AG09309 (cell line): ENCODE results near the gene EIF4G3.
"Not testable (repeated sequence)": the region's sequence is repeated elsewhere in the genome, so short reads cannot be mapped to it uniquely, and the experiment has no call there.

Experiments
- DNase-seq: peaks from one replicate; pipeline ENCODE4 v3.0.0-alpha.2; 2010; ENCODE audit warnings: low read depth
- H3K4me3 ChIP-seq: 2 replicates; pipeline ENCODE4 v1.5.1; 2011; ENCODE audit warnings: mild to moderate bottlenecking, low read depth, low read length, moderate library complexity; ENCODE audit not compliant: control insufficient read depth
- TF ChIP-seq, protein P1 (sequence below): IDR thresholded peaks from 2 replicates; pipeline ENCODE4 v1.5.1; 2011; ENCODE audit warnings: mild to moderate bottlenecking, low read depth, low read length, inconsistent platforms; ENCODE audit not compliant: insufficient read depth, control insufficient read depth; ENCODE audit errors: missing control alignments

EIF4G3 gene

DNA sequence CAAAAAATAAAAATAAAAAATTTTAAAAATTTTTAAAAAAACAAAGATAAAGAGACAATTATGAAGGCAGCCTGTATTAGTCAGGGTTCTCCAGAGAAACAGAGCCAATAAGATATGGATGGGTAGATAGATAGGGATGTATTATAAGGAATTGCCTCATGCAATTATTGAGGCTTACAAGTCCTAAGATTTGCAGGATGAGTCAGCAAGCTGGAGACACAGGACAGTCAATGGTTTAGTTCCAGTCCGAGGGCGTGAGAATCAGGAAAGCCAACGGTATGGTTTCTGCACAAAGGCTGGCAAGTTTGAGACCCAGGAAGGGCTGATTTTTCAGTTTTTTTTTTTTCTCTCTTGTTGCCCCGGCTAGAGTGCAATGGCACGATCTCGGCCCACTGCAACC lies 24.1 kb upstream of the EIF4G3 start:
- no peak for DNase-seq
- TF ChIP-seq, protein P1, sequence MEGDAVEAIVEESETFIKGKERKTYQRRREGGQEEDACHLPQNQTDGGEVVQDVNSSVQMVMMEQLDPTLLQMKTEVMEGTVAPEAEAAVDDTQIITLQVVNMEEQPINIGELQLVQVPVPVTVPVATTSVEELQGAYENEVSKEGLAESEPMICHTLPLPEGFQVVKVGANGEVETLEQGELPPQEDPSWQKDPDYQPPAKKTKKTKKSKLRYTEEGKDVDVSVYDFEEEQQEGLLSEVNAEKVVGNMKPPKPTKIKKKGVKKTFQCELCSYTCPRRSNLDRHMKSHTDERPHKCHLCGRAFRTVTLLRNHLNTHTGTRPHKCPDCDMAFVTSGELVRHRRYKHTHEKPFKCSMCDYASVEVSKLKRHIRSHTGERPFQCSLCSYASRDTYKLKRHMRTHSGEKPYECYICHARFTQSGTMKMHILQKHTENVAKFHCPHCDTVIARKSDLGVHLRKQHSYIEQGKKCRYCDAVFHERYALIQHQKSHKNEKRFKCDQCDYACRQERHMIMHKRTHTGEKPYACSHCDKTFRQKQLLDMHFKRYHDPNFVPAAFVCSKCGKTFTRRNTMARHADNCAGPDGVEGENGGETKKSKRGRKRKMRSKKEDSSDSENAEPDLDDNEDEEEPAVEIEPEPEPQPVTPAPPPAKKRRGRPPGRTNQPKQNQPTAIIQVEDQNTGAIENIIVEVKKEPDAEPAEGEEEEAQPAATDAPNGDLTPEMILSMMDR = no peak
- H3K4me3 ChIP-seq = no peak overlapping the region

DNA sequence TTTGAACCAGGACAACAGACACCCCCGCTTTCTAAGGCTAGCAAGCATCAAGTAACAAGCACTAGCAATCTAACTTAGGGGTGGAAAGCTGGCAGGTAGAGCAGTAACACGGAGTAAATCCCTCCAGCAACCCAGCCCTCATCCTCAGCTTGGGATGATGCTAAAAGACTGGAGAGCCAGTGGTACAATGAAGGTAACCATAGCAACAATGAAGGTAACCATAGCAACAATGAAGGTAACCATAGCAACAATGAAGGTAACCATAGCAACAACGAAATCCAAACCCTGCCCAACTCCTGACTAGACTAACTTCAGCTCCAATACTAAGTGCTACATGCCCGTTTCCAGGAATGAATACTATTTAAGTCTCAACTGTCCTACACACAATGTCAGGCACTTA lies 22.2 kb upstream of the EIF4G3 start:
- no peak overlapping the region for H3K4me3 ChIP-seq
- no peak for DNase-seq
- TF ChIP-seq, protein P1 = no peak

DNA sequence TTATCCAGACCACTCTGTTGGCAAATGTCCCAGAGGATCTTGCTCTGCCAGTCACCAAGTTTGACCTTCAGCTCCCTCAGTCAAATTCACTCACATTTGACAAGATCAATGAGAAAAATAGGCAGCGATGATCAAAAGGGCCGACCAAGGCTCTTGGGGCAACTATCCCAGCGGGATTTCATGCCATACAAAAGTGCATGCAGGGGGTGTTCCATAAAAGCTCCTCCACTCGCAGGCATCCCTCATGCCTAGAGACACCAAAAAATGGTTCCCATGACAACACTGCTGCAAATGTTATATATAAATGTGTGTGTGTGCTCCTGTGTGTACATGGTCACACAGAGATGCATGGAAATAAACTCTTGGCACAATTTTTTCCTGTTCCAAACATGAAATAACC lies 16.2 kb upstream of the EIF4G3 start:
- no peak for DNase-seq
- TF ChIP-seq, protein P1 = no peak
- H3K4me3 ChIP-seq = no peak overlapping the region

DNA sequence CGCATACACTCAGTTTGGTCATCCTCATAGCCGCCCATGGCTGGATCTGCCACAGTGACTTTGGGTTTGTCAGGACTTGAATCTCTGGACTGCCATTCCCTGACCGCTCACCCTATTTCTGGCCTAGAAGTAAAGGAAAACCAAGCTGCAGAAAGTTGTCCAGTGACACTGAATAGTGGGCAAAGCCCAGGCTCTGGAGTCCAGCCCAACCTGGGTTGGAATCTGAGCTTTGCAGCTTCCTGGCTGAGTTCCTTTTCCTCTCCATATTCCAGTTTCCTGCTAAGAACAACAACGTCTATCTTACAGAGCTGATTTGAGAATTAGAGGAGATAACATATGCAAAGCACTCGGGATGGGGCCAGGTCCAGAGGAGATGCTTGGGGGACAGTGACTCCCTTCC lies 15.6 kb upstream of the EIF4G3 start:
- no peak for DNase-seq
- TF ChIP-seq, protein P1 = no peak
- no peak overlapping the region for H3K4me3 ChIP-seq

DNA sequence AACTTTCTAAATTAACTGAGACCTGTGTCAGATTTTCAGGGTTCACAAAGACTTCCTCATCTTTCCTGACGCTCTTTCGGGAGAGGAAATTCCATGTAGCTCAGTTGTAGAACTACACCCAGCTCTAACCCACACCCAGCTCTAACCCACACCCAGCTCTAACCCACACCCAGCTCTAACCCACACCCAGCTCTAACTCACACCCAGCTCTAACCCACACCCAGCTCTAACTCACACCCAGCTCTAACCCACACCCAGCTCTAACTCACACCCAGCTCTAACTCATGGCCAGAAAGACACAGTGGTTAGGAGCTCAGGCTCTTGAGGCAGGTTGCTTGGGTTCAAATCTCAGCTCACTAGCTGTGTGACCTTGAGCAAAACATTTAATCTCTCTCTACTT lies 14.1 kb upstream of the EIF4G3 start:
- not testable (repeated sequence) for H3K4me3 ChIP-seq, DNase-seq

DNA sequence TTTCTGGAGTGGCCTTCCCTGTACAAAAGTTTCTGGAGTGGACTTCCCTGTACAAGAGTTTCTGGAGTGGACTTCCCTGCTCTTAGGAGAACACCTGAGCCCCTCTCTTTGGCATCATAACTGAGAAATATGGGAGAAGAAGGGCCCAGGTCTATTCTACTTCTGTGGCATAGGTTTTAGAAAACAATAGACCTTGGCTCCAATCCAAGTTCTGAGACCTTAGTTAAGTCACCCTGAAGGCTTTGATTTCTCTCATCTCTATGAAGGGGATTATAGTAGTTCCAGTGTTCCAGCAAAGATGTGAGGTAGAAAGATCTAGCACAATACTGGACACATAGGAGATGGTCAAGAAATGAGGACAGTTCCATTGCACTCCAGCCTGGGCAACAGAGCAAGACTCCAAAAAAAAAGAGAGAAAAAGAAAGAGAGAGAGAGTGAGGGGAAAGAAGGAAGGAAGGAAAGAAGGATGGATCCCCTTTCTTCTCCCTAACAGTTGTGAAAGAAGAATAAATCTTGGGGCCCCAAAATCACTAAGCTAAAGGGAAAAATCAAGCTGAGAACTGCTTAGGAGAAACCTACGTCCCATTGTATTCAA lies 13.3 kb upstream of the EIF4G3 start:
- TF ChIP-seq, protein P1 = no peak
- no peak overlapping the region for H3K4me3 ChIP-seq
- DNase-seq = no peak

DNA sequence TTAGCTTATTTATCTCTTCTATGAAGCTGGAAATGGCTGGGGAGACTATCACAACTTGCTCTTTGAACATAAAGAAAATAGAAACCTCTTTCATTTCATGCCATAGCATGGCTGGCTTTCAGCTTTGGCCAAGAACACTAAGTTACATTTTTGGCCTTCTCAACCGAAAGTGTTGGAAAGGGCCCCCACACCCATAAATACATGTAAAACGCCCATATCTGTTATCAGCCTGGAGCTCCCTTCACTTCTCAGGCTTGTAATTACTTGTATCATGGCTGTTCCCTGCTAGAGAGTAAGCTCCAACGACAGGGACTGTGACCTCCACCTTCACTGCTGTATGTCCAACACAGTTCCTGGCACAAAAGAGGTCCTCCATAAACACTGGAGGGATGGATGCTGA lies 12.7 kb upstream of the EIF4G3 start:
- DNase-seq = no peak

More for the DNA sequence above, 12.7 kb upstream of the EIF4G3 start:
- TF ChIP-seq, protein P1 = no peak
- H3K4me3 ChIP-seq = no peak overlapping the region
